IPS DF 4.7 (cell line): ENCODE measurements around the gene PGBD5.

Source experiments
- DNase-seq: peaks from one replicate; pipeline ENCODE4 v3.0.0-alpha.2; 2013; ENCODE audit warnings: low spot score; ENCODE audit errors: extremely low read depth

Gene PGBD5

DNA sequence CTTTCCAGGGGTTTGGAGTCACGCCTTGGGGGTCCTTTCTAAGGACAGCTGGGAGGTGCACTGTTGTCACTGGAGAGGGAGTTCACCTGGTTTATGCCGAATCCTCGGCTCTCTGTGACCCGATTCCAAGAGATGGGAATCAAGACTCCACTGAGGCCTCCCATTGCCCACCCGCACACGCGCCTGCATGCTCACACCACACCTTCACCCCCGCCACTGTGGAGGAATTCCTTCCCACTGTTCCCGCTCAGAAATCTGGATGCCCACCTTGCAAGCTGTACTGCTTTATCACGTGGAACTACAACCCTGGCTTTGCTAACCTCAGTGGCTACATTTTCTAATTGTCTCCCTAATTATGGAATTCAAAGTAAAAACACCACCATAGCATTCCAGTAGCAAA is 29.2 kb downstream of the PGBD5 start:
- no peak for DNase-seq

DNA sequence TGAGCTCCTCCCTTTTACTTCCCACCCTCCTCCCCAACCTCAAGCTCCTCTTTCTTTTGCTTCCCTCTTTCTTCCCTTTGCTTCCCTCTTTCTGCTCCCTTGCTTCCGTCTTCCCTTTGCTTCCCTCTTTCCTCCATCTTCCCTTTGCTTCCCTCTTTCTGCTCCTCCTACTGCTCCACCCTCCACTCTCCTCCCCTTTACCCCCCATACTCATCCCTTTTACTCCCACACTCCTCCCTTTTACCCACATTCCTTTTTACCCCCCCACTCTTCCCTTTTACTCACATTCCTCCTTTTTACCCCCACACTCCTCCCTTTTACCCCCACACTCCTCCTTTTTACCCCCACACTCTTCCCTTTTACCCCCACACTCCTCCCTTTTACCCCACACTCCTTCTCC is 30.2 kb downstream of the PGBD5 start:
- DNase-seq = no peak

DNA sequence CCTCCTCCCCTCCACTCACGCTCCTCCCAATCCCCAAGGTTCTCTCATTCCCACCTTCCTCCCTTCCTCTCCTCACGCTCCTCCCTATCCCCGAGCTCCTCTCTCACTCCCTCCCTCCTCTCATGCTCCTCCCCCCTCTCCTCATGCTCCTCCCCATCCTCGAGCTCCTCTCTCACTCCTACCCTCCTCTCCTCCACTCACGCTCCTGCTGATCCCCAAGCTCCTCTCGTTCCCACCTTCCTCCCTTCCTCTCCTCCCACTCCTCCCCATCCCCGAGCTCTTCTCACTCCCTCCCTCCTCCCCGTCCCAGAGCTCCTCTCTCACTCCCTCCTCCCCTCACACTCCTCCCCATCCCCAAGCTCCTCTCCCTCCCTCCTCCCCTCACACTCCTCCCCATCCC is 31.4 kb downstream of the PGBD5 start:
- DNase-seq = no peak

DNA sequence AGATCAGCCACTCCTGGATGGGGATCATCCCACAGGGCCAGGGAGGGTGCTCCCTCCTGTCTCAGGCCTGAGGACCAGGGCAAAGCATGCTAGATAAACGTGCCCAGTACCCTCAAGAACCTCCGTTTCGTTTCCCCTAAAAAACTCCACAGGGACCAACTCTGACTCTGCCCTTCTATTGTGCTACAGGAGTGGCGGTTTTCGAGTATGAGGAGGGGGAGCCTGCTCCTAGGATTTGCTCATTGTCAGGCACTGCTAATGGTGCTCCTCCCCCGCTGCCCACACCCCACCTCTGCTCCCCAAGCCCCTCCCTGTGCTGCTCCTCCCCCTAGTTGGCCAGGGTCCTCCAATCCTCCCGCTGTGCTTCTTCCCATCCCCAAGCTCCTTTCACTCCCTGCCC is 32.0 kb downstream of the PGBD5 start:
- DNase-seq = no peak

DNA sequence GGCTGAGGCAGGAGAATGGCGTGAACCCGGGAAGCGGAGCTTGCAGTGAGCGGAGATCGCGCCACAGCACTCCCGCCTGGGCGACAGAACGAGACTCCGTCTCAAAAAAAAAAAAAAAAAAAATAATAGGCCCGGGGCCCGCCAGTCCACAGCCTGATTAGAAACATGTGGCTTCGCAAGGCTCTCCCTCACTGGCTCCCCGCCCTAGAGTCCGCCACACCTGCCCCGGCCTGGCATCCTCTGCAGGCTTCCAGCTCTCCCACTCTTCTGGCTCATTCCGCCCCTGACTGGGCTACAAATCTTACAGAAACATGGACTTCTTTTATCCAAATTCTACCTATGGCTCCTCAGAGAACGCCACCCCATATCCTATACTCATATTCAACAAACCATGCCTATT is 32.4 kb downstream of the PGBD5 start:
- no peak for DNase-seq

DNA sequence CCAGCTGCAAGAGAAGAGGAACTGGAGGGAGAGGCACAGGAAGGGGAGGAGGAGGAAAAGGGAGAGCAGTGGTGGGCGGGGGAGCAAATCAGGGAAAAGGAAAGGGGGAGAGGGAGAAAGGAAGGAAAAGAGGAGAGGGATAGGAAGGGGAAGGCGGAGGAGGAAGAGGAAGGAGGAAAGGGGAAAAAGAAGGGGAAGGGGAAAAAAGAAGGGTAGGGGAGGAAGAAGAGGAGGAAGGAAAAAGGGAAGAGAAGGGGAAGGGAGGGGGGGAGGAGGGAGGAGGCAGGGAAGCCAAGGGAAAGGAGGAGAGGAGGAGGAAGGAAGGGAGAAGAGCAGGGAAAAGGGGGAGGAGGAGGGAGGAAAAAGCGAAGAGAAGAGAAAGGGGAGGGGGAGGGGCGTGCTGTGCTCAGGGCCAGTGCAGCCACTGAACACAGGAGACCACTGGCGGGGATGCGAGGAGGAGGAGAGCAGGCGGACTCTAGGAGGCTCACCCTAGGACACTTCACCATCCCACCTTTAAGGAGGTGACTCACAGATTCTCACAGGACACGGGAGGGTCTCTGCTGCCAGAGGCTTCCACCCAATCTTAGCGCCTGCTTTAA is 33.1 kb downstream of the PGBD5 start:
- DNase-seq = no peak

DNA sequence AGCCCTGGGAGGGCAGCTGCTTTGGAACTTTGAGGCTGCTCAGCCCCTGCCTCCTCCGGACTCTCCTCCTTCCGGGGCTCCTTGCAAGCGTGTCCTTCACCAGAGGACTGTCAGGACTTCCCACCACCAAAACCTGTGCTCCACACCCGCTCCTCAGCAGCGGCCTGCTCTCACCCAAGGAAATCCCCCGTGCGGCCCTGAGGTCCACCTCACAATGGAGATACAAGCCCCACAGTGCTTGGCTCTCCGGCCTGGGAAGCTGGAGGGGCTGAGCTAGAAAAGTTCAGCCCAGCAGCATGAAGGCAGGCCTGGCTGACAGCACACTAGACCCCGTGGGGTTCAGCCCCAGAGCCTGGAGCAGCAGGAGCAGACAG is 33.6 kb downstream of the PGBD5 start:
- no peak for DNase-seq

DNA sequence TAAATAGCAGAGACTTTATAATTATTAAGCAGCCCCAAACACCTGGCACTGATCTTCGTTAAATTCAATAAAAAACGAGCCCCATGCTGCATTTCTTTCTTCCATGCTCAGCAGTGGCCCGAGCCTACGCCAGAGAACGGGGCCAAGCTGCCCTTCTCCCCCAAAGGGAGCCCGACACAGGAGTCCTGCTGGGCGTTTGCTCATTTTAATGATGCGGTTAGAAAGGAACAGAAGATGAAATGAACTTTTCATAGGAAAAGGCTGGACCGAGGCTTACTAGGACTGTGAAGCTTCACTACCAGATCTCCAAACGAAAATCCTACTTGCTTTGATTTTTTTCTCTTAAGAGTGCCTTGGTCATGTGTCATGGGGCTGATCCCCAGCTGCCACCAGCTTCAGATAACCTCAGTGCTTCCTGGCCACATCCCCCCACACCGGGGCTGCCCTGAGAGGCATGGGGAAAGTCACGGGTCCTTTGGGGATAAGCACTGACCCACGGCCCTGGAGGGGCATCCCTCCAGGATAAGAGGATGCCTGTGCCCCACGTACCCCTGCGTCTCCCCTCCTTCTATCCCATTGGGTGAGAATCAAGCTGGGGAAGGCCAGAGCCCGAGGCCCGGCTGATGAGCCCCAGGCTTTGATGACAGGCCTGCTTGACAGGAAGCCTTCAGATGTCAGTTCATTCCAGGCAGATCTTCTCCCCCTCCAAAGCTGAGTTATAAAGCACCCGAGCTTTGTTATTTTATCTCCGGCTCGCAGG is 34.2 kb downstream of the PGBD5 start:
- DNase-seq = no peak

DNA sequence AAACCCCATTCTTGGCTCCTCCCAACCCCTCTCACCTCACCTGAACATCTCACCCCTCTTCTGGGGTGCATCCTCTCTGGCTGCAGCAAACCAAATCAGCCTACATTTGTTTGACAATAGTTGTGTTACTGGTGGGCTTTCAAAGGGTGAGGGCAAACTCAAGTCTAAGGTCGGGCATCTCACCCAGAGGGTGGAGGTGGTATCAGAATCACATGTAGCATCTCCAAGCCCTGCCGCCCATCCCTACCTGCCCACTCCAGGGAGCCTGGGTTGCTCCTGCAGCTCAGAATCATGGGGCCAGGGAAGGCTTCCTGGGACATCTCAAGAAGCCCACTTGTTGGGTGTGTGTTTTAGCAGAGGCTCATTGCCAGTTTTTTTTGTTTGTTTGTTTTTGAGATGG is 35.8 kb downstream of the PGBD5 start:
- no peak for DNase-seq

DNA sequence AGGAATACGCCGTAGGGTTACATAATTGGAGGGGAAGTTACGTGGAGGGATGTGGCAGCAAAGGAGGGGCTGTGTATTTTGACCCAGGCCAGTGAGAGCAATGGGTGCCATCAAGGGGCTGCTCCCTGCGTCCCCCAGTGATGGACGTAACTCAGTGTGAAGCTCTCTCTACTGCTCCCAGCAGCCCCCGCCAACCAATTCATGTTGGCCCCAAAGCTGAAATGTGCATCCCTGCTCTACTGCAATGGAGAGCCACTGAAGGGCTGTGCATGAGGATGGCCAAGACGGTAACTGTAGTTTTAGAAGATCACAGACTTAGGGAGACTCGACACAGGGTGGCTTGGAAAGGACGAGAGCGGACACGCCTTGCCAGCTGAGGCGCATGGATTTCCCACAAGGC is 38.3 kb downstream of the PGBD5 start:
- DNase-seq = no peak

DNA sequence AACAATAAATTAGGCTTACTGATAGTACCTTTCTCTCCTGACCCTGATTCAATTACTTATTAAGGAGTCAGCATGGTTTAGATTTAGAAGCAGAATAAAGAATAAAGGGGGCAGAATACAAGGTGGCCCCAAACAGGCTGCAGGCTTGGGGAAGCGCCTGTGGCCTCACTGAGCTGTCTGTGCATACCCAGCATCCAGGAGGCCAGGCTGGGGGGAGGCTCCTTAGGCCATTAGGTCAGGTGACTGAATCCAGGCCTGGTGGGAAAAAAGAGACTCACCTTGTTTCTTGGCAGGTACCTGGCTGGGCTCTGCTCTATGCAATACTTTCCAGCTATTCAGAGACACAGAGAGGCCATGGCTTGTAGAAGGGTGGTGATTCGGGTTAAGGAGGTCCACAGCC is 38.8 kb downstream of the PGBD5 start:
- DNase-seq = no peak

DNA sequence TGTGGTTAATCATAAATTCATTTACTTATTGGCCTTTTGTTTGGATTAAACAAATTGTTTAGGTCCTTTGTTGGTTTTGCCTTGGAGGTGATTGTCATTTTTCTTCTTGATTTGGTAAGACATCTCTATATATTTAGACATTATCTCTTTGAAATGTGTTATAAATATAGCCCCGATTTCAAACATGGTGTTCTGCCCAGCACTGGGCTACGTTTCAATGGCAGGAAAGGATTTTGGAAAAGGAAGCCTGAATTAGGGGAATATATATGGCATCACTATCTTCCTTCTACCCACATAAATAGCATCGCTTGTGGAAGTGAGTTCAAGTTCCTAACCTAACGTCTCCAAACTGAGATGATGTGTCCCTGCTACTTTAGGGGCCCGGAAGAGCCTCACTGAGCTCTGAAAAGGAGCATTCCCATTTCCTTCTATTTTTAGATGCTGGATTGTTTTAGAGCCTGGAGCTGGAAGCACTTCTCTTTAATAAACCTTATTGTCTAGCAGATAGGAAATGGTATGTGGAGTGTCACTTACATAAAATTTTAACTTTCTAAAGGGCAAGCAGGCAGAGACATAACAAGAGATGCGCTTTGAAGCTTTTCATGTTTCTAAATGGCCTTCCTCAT is 39.4 kb downstream of the PGBD5 start:
- no peak for DNase-seq

DNA sequence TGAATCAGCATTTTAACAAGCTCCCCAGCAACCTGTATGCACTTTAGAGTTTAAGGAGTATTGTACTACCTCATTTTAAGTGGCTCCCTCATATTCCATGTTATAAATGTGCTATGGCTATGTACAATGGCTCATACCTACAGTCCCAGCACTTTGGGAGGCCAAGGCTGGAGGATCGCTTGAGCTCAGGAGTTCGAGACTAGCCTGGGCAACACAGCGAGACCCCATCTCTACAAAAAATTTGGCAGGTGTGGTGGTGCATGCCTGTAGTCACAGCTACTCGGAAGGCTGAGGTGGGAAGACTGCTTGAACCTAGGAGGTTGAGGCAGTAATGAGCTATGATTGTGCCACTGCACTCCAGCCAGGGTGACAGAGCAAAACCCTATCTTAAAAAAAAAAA is 40.2 kb downstream of the PGBD5 start:
- DNase-seq = no peak

DNA sequence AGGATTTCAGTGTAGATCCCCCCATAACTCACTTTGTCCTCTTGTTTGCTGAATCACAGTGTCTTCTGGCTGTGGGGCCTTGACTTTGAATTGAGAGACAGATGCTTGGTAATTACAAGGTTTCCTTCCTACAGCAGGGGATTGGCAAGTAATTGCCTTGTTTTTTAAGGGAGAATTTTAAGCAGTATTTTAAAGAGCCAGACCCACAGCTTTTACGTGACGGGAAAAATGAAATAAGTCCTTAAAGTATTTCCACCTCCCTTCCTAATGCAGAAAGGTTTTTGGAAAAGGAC is 41.0 kb downstream of the PGBD5 start:
- no peak for DNase-seq

DNA sequence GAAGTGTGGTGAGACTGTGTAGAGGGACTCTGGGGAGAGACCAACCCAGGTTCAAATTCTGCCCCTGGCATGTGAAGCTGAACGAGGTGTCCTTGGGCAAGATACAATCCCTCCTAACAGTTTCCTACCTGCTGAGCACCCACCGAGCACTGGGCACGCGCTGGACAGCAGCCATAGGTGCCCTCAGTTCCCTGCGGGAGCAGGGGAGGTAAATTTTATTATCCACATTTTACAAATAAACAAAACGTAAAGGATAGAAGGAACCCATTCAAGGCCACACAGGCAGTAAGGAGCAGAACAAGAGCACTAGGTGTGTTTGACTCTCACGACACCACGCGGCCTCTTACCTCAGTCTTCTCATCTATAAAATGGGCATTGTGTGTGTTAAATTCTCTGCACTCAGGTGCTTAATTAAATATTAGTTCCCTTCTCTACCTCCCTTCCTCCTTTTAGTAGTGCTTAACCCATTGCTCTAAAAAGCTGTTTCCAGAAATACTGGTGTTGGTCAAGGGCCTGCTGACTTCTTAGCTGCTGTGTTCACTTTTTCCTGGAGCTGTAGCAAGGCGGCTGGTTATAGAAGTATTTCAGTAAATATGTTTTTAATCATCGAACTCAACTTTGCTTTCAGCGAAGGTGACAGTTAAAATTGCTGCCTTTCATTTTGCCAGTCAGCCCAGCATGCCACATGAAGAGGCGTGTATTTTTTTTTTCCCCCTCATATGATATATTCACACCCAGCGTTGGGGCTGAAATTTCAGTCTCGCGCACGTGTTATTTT is 41.6 kb downstream of the PGBD5 start:
- DNase-seq = no peak

DNA sequence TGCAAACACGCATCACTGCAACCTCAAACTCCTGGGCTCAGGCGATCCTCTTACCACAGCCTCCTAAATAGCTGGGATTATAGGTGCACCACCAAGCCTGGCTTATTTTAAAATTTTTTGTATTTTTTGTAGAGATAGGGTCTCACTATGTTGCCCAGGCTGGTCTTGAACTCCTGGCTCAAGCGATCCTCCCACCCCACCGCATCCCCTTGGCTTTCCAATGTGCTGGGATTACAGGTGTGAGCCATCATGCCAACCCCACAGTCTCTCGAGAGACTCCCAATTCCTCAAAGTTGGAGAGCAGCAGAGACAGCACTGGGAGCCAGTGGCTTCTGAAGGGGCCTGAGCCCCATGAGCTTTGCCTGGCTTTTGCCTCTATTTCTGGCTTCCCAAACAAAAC is 42.7 kb downstream of the PGBD5 start:
- no peak for DNase-seq

DNA sequence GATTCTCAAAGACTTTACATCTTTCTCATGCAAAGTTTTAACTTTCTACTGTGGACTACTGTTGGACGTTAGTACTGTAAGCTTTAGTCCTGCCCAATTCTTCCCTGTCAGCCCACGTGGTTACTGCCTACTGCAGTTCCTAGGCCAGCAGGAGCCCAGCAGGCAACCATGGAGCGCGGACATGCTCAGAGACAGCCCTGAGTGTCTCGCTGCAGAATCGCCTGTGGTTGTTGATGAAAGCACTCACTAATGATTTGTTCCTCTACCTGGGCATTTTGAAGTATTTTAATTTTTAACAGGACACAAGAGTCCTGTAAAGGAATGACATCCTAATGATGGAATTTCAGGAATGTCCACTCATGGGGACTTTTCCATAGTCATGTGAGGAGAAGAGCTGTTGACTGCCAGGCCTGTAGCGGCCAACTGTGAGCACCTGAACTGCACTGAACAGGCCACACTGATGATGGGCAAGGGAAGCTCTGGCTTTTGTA is 44.1 kb downstream of the PGBD5 start:
- no peak for DNase-seq

DNA sequence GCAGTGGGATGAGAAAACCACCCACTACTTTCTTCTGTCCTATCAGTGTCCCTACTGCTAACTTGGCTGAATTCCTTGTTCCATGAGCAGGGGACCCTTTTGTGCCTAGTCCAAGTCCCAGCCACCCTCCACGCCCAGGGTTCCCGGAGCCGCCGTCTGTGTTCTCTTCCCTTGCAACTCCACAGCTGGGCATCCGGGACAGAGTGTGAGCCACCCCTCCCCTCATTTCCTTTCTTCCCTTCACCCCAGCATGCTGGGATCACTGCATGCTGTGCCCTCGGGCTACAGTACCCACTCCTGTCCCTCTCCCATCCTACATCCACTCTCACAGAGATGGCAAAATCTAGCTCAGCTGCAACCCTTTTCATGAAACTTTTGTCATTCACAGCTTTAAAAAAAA is 44.5 kb downstream of the PGBD5 start:
- DNase-seq = no peak

DNA sequence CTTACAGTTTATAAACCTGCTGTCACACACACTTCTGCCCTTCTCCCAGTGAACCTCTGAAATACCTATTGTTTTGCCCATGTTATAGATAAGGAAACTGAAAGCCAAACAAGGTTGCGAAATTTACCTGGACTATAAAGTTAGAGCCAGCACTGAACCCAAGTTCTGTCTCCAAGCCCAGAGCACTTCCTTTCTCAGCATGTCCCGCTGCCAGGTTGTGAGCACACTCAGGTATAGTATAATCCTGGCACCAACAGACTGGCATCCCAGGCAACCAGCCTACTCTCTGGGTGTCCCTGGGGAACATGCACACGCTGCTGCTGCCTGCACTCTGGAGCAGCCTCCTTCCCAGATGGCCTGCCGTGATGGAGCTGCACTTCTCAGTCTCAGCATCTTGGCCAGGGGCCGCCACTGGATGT is 45.1 kb downstream of the PGBD5 start:
- DNase-seq = no peak

DNA sequence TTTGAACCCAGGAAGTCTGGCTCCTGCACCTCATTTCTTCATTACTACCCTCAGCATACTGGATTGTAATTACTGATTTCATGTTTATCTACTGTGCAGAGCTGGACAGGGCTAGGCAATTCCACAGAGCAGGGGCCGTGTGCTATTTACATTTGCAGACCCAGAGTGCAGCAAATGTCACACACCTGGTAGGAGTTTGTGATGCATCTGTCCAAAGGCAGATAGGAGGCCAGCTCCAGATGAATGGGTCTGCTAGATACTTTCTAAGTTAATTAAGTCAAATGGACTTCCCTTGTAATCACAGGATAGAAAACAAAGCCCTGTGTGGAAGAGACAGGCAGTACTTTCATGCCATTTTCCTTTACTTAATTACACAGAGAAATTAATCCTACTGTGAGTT is 46.2 kb downstream of the PGBD5 start:
- no peak for DNase-seq

DNA sequence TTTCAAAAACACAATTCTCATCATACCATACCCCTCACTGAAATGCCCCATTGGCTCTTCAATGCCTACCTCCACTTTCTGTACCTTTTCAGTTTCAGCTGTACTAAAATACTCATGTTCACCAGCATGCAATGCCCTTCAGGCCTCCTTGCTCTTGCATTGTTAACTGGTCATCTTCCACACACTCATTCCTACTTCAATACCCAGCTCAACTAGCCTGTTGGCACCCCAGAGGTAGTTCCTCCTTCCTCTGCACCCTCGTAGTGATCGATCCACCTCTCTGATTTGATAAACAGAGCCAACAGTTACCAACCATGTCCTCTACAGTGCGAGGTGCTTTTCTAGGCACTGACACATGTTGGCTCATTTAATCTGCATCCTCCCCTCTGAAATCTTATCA is 46.7 kb downstream of the PGBD5 start:
- DNase-seq = no peak

DNA sequence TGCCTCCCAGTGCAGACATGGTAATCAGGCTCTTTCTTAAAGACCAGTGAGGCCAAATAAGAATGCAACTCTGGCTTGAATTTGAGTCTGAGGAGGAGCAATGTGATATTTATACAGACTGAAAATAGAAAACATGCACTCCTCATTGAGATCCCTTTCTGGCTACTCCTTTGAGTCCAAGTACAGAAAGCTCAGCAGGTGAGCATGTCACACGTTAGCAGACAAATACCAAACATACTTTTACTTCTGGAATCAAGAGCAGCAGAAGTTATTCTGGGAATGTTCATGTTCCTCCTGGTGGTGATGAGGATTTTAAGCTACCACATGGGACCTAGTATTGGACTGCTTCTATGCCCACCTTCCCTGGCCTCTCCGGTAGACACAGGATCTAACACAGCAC is 48.3 kb downstream of the PGBD5 start:
- DNase-seq = no peak
